Activated CD4-positive, alpha-beta T cell treated with anti-CD3 and anti-CD28 coated beads, Interleukin-2, amount 10 ng/mL, durations not matched to agents 24 days and 14 days (primary cell): Measurements from ENCODE around the gene CCDC93. TPM values are rescaled to one million over a fixed set of nuclear protein-coding genes. Genes with fewer than 3 reads are reported as not detected.

Experiments
- DNase-seq: peaks from one replicate; pipeline ENCODE4 v3.0.0; 2022
- H3K27ac Mint-ChIP-seq: one replicate; pipeline ENCODE4 v1.8.0; 2022; ENCODE audit warnings: mild to moderate bottlenecking, mixed read lengths
- H3K27me3 Mint-ChIP-seq: one replicate; pipeline ENCODE4 v1.8.0; 2022; ENCODE audit warnings: mixed read lengths
- H3K36me3 Mint-ChIP-seq: one replicate; pipeline ENCODE4 v1.8.0; 2022; ENCODE audit warnings: low read depth, mild to moderate bottlenecking, mixed read lengths
- H3K4me1 Mint-ChIP-seq: one replicate; pipeline ENCODE4 v1.8.0; 2021; ENCODE audit warnings: mixed read lengths
- H3K4me3 Mint-ChIP-seq: one replicate; pipeline ENCODE4 v1.8.0; 2022; ENCODE audit warnings: mild to moderate bottlenecking, moderate library complexity, mixed read lengths
- H3K9me3 Mint-ChIP-seq: one replicate; pipeline ENCODE4 v1.8.0; 2021; ENCODE audit warnings: mixed read lengths
- intact Hi-C: fragments of 100-400 bp; cut with micrococcal nuclease; formaldehyde crosslinking; loops from one replicate; pipeline ENCODE4 v1.15.1; 2023
- total RNA-seq: library from RNA; stranded (reverse); gene quantifications from 2 replicates; pipeline ENCODE4 v1.2.3, GENCODE V29; 2022

CCDC93 gene
- total RNA-seq, 1 donor from 2014 or later, result 34.4 TPM

DNA sequence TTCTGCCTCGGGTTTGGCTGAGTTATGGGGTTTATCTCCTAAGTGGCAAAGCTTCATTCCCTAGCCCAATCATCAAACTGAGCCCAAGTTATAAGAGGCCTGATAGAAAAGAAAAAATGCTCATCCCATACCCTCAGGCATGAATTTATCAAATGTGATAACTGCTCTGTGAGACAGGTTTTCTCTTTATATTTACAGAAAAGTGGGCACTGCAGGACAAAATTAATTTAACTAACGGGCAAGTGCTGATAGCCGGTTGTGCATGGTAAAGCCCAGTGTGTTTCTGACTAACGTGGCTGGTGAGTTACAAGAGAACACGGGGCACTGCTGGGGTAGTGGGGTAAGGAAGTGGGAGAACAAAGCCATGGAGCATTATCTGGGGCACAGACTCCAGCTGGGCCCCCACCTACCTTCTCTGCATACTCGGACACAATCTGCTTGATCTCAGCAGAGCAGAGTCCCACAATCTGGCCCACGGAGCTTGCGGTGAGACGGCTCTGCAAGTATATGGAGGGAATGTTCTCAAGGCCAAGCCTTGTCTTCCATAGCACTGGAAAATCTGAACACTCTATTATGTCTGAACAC is 40.3 kb downstream of the CCDC93 start:
- peaks cover 43% of the 10 kb centered on the region for H3K36me3 Mint-ChIP-seq
- H3K4me3 Mint-ChIP-seq, result no peak overlapping the region
- H3K27ac Mint-ChIP-seq, result no peak overlapping the region
- H3K9me3 Mint-ChIP-seq, result no peaks in the 10 kb centered on the region
- DNase-seq, result no peak
- H3K4me1 Mint-ChIP-seq, result no peaks in the 10 kb centered on the region
- intact Hi-C loops, result no loop called here
- H3K27me3 Mint-ChIP-seq, result no peaks in the 10 kb centered on the region

DNA sequence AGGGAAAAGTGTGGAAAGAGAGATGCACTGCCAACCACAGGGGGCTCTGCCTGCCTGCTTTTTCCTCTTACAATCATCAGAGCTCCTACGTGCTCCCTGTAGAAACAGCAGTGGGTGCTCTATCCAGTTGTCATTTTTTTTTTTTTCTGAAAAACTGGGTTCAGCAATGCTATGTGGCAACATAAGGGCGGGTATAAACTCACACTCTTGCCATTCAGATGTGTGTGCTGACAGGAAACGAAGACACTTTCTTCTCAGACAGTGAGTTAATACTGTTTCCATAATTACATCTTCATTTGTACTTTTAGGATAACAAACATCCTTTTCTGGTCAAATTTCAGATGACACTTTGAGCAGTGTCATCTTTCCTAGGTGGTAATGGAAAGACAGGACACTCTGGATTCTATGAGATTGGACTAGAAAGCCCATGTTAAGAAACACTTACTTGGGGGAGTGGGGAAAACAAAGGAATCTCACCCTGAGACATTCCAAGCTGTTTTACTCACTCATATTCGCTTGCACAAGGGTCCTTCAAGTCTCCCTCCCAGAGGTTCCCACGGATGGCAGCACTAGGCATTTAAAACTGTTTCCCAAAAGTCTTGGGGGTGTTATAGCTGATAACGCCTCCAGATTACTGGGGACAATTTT is 41.3 kb downstream of the CCDC93 start:
- DNase-seq, result no peak
- H3K27ac Mint-ChIP-seq, result no peak overlapping the region
- H3K4me1 Mint-ChIP-seq, result no peaks in the 10 kb centered on the region
- H3K27me3 Mint-ChIP-seq, result no peaks in the 10 kb centered on the region
- H3K9me3 Mint-ChIP-seq, result no peaks in the 10 kb centered on the region
- peaks cover 41% of the 10 kb centered on the region for H3K36me3 Mint-ChIP-seq
- H3K4me3 Mint-ChIP-seq, result no peak overlapping the region
- intact Hi-C loops, result no loop called here

DNA sequence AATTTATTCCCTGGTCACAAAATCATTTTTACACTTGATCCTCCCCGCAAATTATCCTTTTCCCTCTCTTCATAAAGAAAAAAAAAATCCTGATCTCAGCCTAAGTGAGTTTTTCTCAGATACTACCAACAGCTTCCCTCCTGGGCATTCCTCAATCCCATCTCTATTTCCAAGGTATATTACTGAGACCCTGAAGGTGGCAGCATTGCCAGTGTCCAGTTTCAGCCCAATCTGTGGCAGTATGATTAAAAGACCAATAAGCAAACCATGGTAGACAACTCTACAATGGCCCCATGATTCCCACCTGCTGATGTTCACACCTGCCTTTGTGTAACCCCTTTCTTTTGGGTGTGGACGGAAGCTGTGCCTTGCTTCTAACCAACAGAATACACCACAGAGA is 45.1 kb downstream of the CCDC93 start:
- no peak overlapping the region for H3K4me3 Mint-ChIP-seq
- no peaks in the 10 kb centered on the region for H3K9me3 Mint-ChIP-seq
- no peak overlapping the region for H3K27ac Mint-ChIP-seq
- intact Hi-C loops, result no loop called here
- no peaks in the 10 kb centered on the region for H3K27me3 Mint-ChIP-seq
- H3K4me1 Mint-ChIP-seq, result no peaks in the 10 kb centered on the region
- H3K36me3 Mint-ChIP-seq, result peaks cover 34% of the 10 kb centered on the region
- DNase-seq, result no peak

DNA sequence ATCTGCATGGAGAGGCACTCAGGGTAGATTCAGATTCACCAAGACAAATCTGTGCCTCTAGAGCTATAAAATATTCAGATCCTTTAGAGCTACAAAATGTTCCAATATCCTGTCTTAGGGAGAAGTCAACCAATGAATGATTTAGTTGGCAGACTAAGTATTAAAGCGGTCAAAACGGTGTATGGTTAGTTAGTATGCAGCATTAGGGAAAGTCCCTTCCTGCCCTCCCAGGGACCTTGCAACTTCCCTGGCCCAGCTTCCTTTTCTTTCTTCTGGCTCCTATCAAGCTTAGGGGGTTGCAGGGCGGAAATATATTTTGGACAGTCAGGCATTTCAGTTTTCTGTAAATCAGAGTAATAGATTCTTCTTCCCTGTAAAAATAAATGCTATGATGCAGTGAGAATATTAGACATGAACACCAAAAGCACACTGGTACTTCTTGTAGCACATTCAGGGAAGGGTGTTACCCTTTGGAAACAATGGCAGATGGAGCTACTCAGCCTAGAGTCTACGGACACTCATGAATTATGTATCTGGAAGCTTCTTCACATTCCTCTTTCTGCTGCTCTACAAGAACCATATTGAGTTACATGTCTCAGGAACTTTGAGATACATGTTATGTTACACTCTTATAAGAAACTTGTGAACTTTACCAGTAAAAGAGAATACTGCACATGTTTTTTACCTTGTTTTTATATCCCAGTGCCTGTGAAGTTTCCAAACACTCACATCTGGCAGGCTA is 45.7 kb downstream of the CCDC93 start:
- Mint-ChIP-seq H3K36me3 (peaks cover 31% of the 10 kb centered on the region), H3K27me3 (no peaks in the 10 kb centered on the region), H3K9me3 (no peaks in the 10 kb centered on the region), H3K4me1 (no peaks in the 10 kb centered on the region), H3K4me3 (no peak overlapping the region), H3K27ac (no peak overlapping the region)
- intact Hi-C loops, result no loop called here
- no peak for DNase-seq

DNA sequence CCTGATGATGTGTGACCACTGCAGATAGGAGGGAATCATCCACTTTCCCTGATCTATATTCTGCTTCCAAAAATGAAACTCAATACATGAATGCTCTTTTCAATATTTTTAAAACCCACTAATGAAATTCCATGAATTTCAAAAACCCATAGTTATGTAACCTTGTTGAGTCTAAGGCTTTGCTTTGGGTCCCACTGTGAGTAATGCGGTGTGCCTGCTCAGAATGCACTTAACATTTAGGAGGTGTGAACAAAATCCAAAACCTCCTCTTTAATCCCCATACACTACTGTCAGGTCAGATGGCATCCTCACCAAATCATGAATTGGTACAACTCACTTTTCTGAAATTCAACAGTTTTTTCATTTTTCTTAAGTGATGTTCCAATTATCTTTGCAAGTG is 50.4 kb downstream of the CCDC93 start:
- H3K4me1 Mint-ChIP-seq, result no peaks in the 10 kb centered on the region
- no peak overlapping the region for H3K27ac Mint-ChIP-seq
- H3K36me3 Mint-ChIP-seq, result peaks cover 27% of the 10 kb centered on the region
- H3K4me3 Mint-ChIP-seq, result no peak overlapping the region
- no peaks in the 10 kb centered on the region for H3K27me3 Mint-ChIP-seq
- intact Hi-C loops, result no loop called here
- H3K9me3 Mint-ChIP-seq, result no peaks in the 10 kb centered on the region
- no peak for DNase-seq

DNA sequence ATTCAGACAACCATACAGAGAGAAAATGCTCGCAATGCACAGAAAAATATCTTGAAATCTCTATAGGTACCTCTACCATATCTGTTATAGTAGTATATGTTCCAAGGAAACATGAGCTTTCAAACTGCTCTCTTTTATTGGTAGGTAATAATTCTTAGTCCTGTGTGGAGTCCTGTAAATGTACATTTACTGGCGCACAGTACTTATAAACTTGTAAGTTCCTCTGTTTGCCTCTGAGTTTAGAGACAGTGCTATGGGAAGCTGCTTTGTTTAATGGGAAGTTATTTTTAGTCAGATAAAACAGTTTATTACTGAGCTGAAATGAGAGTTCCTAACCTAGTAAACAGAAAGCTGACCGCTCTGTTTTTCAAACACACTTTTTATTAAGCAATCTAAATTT is 52.7 kb downstream of the CCDC93 start:
- no peaks in the 10 kb centered on the region for H3K4me1 Mint-ChIP-seq
- intact Hi-C loops, result no loop called here

DNA sequence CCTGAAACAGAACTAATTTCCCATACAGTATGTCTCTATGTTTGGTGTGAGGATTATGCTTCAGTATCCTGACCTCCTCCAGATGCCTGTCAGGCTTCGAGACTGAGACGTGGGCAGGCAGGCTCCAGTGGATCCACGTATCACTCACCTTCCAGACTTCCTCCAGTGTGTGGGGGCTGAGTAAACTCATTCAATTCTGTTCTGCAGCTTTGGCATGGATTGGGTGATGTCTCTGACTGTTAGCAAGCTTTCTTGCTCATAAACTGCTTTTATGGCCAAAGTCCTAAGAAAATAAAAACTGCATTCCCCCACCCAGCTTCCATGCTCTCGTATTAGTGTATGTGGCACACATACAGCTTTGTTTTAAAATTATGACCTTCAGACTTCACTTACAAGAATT is 53.6 kb downstream of the CCDC93 start:
- Mint-ChIP-seq H3K36me3 (peaks cover 47% of the 10 kb centered on the region), H3K4me3 (no peak overlapping the region), H3K27ac (no peak overlapping the region), H3K27me3 (no peaks in the 10 kb centered on the region), H3K4me1 (no peaks in the 10 kb centered on the region), H3K9me3 (no peaks in the 10 kb centered on the region)
- intact Hi-C loops, result no loop called here
- DNase-seq, result no peak

More for the DNA sequence above, 52.7 kb downstream of the CCDC93 start:
- no peaks in the 10 kb centered on the region for H3K9me3 Mint-ChIP-seq
- peaks cover 46% of the 10 kb centered on the region for H3K36me3 Mint-ChIP-seq
- H3K27ac Mint-ChIP-seq, result no peak overlapping the region
- H3K27me3 Mint-ChIP-seq, result no peaks in the 10 kb centered on the region
- no peak for DNase-seq
- H3K4me3 Mint-ChIP-seq, result no peak overlapping the region

DNA sequence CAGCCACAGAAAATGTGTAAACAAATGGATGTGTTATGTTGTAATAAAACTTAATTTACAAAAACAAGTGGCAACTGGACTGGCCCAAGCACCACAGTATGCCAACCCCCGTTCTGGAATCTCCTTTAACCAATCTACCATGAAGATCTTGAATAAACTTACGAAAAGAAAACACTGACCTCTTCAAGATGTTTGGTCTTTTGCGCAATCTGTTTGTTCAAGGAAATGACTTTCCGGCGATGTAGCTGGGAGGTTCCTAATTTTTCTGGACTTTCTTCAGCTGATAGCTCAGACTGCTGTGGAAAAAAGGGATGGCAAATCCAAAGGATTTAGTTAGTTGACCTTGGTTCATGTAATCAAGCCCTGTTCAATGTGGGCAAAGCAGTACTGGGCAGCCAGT is 55.7 kb downstream of the CCDC93 start:
- Mint-ChIP-seq H3K9me3 (no peaks in the 10 kb centered on the region), H3K4me3 (no peak overlapping the region), H3K36me3 (peaks cover 58% of the 10 kb centered on the region), H3K27me3 (no peaks in the 10 kb centered on the region), H3K4me1 (no peaks in the 10 kb centered on the region), H3K27ac (no peak overlapping the region)
- intact Hi-C loops, result no loop called here
- DNase-seq, result no peak

DNA sequence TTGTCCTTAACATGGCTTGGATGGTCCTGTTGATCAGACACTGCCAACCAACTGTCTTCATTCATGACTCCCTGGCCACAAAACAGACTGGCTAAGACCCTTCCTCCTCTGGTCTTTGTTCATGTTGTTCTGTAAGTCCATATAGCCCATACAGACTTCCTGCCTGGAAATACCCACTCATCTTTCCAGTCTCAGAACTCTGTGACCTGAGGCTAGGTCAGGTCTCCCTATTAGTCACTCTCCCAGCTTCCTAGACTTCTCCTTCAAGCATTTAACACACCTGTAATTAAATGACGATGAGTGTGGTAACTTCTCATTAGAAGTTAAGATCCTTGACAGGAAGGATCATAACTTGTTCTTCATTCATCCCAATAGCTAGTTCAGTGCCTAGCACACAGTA is 56.3 kb downstream of the CCDC93 start:
- Mint-ChIP-seq H3K27ac (no peak overlapping the region), H3K9me3 (no peaks in the 10 kb centered on the region), H3K4me3 (no peak overlapping the region), H3K4me1 (no peaks in the 10 kb centered on the region), H3K36me3 (peaks cover 57% of the 10 kb centered on the region), H3K27me3 (no peaks in the 10 kb centered on the region)
- DNase-seq, result no peak
- intact Hi-C loops, result no loop called here

DNA sequence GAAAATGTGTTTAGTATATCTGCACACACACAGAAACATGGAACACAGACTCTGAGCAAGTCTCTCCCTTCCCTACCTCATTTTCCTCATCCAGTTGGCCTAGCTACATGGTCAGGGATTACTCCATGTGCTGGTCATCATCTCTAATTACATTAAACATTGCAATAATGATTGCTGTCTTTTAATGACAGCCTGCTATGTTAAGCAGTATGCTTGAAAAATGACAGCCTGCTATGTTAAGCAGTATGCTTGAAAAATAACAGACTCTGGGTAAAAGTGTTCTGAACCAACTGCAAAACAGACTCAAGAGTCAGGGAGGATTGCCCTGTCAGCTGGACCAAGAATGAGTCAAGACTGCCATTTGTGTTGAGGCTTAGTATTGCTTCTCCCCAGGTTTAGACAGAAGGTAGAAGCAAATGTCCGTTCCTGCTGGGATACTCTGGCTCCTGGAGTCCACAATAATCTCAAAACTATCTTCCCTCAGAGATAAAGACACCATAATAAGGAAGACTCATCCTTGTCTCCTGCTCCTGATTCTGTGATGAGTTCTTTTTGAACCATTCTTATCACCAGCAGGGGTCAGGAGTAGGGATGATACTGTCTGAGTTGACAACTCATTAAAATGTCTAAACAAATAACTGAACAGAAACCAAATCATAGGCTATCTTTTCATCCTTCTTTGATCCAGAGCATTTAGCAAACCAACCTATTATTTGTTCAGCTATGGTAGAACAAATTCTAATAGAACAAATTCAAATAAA is 57.7 kb downstream of the CCDC93 start:
- Mint-ChIP-seq H3K9me3 (no peaks in the 10 kb centered on the region), H3K27me3 (no peaks in the 10 kb centered on the region), H3K4me3 (no peak overlapping the region), H3K4me1 (no peaks in the 10 kb centered on the region), H3K27ac (peak overlapping the region; percentile 54), H3K36me3 (peaks cover 66% of the 10 kb centered on the region)
- DNase-seq, result no peak
- intact Hi-C loops, result no loop called here

DNA sequence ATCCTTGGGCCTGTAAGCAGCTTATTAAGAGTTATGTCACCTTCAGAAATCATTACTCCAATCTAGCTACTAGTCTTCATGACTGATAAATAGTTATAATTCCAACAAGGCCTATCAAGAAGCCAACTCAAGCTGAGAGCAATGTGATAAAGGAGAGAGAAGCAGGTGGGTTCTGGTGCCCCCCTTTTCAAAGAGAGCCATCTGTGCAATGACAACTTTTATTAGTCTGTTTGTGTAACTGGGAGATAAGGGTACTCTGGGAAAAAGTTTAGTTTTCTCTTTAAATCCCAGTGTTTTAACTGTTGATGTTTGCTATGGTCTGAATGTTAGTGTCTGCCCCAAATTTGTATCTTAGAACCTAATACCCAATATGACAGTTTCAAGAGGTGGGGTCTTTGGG is 60.6 kb downstream of the CCDC93 start:
- intact Hi-C loops, result no loop called here
- H3K4me1 Mint-ChIP-seq, result peaks cover 2% of the 10 kb centered on the region
- no peak for DNase-seq
- H3K27me3 Mint-ChIP-seq, result no peaks in the 10 kb centered on the region
- H3K9me3 Mint-ChIP-seq, result no peaks in the 10 kb centered on the region
- no peak overlapping the region for H3K27ac Mint-ChIP-seq
- H3K36me3 Mint-ChIP-seq, result peaks cover 66% of the 10 kb centered on the region
- H3K4me3 Mint-ChIP-seq, result no peak overlapping the region

DNA sequence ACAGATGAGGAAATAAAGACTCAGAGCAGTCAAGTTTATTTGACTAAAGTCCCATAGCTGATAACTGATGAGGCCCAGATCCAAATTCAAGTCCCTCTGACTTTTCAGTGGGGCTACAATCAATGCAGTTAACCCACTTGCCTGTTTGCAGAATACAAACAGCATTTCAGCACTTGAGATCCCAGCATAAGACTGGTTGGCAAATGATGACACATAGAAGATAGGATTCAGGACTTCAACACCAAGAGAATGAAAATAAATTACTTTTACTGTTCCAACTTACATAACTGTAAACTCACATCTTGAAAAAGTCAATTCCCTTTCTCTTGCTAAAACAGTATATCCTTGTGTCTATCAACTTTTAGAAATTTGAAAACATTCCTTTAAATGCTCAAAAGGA is 61.2 kb downstream of the CCDC93 start:
- Mint-ChIP-seq H3K4me1 (peaks cover 2% of the 10 kb centered on the region), H3K36me3 (peaks cover 66% of the 10 kb centered on the region), H3K9me3 (no peaks in the 10 kb centered on the region), H3K27ac (no peak overlapping the region), H3K4me3 (no peak overlapping the region), H3K27me3 (no peaks in the 10 kb centered on the region)
- intact Hi-C loops, result no loop called here
- no peak for DNase-seq

DNA sequence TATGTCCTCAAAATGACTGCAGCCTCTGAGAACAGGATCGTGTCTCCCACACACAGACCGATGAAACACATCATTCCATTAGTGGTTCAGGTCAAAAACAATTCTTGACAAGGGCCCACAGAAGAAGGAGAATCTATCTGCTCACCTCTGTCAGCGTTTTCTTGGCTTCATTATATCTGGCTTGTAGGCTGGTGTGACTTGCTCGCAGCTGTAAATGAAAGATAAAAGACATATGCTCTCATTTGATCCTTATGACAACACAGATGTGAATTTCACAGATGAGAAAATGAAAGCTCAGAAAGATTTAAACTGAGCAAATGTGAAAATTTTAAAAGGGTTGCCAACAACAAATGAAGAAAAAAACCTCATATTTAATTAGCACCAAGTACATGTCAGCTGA is 61.6 kb downstream of the CCDC93 start:
- peaks cover 63% of the 10 kb centered on the region for H3K36me3 Mint-ChIP-seq
- peak overlapping the region; percentile 25 for H3K27ac Mint-ChIP-seq
- H3K4me3 Mint-ChIP-seq, result no peak overlapping the region
- intact Hi-C loops, result no loop called here
- DNase-seq, result no peak
- peaks cover 2% of the 10 kb centered on the region for H3K4me1 Mint-ChIP-seq
- no peaks in the 10 kb centered on the region for H3K9me3 Mint-ChIP-seq
- H3K27me3 Mint-ChIP-seq, result no peaks in the 10 kb centered on the region

DNA sequence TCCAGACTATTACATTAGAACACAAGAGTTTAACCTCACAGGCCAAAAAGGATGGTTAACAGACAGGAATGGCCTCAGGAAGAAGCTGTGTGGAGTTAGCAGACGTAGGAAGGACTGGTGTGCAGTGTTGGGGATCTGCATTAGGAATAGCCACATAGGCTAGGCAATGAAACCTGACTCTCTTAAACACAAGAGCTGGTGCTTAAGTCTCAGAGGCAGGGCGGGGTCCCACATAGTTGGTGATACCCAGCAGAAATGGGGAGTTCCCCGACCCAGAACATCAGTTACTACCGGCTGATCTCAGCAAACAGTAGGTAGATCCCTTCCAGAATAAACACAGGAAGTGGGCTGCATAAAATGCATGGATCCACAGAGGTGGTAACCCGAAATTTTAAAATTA is 64.1 kb downstream of the CCDC93 start:
- no peaks in the 10 kb centered on the region for H3K9me3 Mint-ChIP-seq
- intact Hi-C loops, result no loop called here
- DNase-seq, result no peak
- H3K4me1 Mint-ChIP-seq, result peaks cover 2% of the 10 kb centered on the region
- H3K27ac Mint-ChIP-seq, result no peak overlapping the region
- no peaks in the 10 kb centered on the region for H3K27me3 Mint-ChIP-seq
- no peak overlapping the region for H3K4me3 Mint-ChIP-seq
- peaks cover 69% of the 10 kb centered on the region for H3K36me3 Mint-ChIP-seq
